HG02885 (cell line): Measurements from ENCODE around the gene AGK.

Source experiments
- ATAC-seq: cut with Tn5 transposase; IDR thresholded peaks from one replicate; pipeline ENCODE4 v1.9.1; 2021; ENCODE audit warnings: mild to moderate bottlenecking; ENCODE audit not compliant: unreplicated experiment, poor library complexity

AGK gene

DNA sequence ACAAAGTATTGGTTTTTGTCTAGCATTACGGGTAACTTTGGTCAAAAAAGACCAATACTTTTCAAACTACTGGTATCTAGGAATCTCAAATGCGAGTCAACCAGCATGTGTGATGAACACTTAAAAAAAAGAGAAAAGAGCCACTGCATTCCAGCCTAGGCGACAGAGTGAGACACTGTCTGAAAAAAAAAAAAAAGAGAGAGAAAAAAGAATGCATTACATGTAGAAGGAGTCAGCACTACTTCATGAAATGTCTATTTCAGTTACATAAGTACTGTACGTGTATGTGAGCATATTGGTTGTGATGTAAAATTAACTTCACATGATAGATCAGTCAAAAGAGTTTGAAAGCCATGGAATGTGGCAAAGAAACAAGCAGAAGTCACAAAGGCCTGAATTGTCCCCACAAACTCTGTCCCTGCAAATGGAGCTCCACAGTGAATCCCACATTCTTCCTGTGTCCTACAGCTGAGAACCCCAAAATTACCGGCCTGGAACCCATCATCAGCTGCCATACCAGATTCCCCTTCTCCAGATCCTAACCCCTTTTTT is 149.2 kb downstream of the AGK start:
- ATAC-seq, result no peak

DNA sequence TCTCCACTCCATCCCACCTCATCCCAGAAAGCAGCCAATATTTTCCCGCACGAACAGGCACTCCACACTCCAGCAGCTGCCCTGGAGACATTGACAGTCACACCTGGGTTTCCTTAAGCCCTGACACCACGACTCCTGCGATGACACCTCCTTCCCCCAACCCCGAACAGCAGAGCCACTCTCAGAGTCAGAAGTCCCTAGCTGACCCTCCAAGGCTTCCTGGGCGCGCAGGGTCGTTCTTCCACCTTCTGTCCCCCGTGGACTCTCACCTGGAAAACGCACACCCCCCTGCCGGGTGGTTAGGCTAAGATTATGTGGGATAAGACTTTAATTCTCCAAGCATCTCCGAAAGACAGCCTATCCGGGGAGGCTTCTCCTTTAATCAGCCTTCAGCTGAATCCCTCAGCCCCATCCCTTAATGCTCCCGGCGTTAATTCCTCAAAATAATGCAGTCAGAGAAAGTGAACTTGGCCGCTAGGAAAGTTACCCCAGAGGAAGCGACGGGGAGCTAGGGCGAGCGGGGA is 149.7 kb downstream of the AGK start:
- ATAC-seq, result no peak

DNA sequence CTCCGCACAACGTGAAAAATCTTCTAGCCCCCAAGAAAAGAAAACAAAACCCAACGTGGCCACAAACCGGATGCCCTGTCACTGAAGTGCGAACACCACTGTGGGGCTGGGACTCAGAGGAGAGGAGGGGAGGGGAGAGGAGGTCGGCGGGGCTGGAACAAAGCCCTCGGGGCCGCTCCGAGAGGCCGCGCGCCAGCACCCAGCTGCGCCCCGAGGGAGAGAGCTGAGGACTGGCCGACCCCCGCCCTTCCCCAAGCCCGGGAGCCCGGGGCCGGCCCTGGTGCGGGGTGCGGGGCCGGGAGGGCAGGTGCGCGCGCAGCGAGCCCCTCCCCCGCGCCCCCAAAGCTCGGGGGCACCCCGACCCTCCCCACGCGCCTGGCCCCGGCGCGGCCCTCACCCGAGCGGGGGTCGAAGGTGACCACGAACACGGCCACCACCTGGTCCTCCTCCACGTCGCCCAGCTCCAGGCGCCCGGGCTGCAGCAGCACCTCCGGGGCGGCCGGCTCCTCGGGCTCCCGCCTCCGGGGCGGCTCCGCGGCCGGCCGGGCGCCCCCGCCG is 150.4 kb downstream of the AGK start:
- ATAC-seq, result peak; percentile 80

DNA sequence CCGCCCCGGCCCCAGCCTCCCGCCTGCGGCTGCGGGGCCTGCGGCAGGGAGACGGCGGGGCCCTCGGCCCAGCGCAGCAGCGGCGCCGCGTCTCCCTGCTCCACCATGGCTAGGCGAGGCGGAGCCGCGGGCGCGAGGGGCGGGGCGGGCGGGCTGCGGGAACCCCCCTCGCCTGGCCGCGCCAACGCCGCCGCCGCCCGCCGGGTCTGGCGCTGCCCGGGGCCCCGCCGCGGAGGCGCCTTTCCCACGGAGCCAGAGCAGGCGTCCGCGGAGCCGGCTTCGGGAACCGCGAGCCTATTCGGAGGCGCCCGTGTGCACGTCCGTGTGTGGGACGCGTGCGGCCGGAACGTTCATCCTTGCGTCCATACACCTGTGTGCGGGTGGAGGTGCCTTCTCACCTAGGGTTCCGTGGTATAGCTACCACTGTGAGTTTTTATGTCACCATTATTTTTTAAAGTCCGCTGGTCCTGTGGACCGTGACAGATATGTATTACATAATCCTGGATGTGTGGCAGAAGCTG is 150.9 kb downstream of the AGK start, which contains the start of gene DENND11:
Gene DENND11, minus strand, starts transcription at position 120 of the 521 bp plus-strand sequence. Its CDS starts 13 bp downstream, at position 107.
- peak; percentile 79 for ATAC-seq

DNA sequence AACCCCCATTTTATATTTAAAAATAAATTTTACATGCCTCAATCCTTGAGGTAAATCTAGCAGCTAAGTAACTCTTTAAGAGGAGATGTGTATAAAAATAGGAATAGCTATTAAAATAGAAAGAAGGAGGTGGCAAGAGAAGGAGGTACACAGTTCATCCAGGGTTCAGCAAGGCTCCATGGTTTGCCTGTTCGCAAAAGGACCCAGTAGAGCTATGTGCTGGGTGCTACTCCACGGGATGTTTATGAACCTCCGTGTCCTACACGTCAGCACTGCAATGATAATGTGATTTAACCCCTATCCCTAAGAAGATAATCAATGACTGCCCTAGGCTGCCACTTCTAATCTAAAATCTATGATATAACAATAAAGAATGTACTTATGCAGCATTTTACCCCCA is 151.7 kb downstream of the AGK start:
- ATAC-seq, result no peak

DNA sequence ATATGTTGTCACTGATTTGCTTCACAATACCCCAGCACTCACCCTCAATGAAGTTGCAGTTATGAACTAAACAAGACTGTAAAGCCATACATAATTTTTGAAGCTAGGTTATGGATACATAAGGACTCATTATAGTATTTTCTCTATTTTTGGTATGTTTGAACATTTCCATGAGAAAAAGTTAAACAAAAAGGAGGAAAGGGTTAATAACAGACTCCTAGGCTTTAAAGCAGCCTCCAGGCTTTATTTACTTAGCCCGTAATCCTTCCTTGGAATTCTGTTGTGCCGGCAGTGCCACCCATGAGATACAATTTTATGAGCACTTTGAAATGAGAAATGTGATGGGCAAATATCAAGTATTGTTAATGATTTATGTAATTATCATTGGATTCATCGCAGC is 152.9 kb downstream of the AGK start:
- ATAC-seq, result no peak

DNA sequence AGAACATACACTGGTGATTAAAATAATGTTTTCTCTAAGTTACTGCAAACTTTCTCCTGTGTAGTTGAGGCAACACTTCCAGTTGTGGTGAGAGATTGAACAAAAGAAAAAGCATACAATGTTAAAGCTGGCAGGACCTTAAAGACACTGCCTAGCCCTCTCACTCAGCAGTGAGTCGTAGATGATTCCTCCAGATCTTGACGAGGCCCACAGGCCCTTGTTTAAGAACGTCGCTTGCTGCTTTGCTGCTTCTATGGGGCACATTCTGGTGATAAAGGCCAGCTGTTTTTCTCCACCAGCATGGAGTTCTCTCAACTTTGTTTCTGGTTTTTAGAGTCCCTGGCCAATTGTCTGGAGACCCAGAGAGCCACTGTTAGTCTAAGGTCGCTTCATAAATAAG is 153.5 kb downstream of the AGK start:
- no peak for ATAC-seq
